A549 (cell line): Measurements from ENCODE around the gene IL18RAP. TPM values are rescaled to one million over a fixed set of nuclear protein-coding genes. Genes with fewer than 3 reads are reported as not detected.

Source experiments
- ATAC-seq, 2 experiments: fragments of 200-7000 bp in 1 of 2; fragments of >200 bp in 1 of 2; cut with Nextera tagmentation in 1 of 2; cut with Tn5 transposase in 1 of 2; 3 replicates each; pipeline versions ENCODE4 v1.8.0 to v1.9.1; 2018 to 2020; ENCODE audit warnings: mild to moderate bottlenecking in 1 of 2, moderate library complexity in 1 of 2
- CTCF ChIA-PET: fragments of 300-600 bp; sonication (Branson Sonifier 250); formaldehyde crosslinking; extraction: SDS; loops from one replicate; lab custom pipeline; 2021; ENCODE audit warnings: antibody characterized with exemption, inconsistent platforms; lab: Yijun Ruan, JAX
- POLR2A ChIA-PET: fragments of 350-600 bp; formaldehyde crosslinking; extraction: SDS; loops from one replicate; lab custom pipeline; 2021; ENCODE audit warnings: antibody characterized with exemption, inconsistent platforms; lab: Yijun Ruan, JAX
- DNase-seq, 2 experiments: peaks; one replicate each; pipeline versions ENCODE4 v3.0.0 to v3.0.0-alpha.2; 2011 to 2016; ENCODE audit warnings: low read depth in 1 of 2, low spot score in 1 of 2
- FAIRE-seq: peaks from 2 replicates; lab custom pipeline; 2011; peaks lifted over from hg19 to GRCh38; lab: Jason Lieb, UNC
- H3K27ac ChIP-seq, 2 experiments: fragments of >200 bp; sonication (Bioruptor Twin); formaldehyde crosslinking; 3 replicates each; pipeline ENCODE4 v1.5.1; 2016 to 2017
- H3K4me1 ChIP-seq: fragments of >200 bp; sonication (Bioruptor Twin); formaldehyde crosslinking; 3 replicates; pipeline ENCODE4 v1.6.1; 2016
- H3K4me2 ChIP-seq: fragments of >200 bp; sonication (Bioruptor Twin); formaldehyde crosslinking; 3 replicates; pipeline ENCODE4 v1.6.1; 2016
- H3K4me3 ChIP-seq: fragments of >200 bp; sonication (Bioruptor Twin); formaldehyde crosslinking; 3 replicates; pipeline ENCODE4 v1.5.1; 2016
- H3K9me3 ChIP-seq: fragments of >200 bp; sonication (Bioruptor Twin); formaldehyde crosslinking; 3 replicates; pipeline ENCODE4 v1.6.1; 2016
- BHLHE40 ChIP-seq: IDR thresholded peaks from 2 replicates; pipeline ENCODE4 v1.6.1; 2012; ENCODE audit warnings: low read depth, low read length, inconsistent platforms
- CHD4 ChIP-seq: fragments of 200-600 bp; sonication (generic); IDR thresholded peaks from 2 replicates; pipeline ENCODE4 v1.6.1; 2016; ENCODE audit warnings: antibody characterized with exemption, mild to moderate bottlenecking, borderline replicate concordance
- CTCF ChIP-seq: fragments of >200 bp; sonication (Bioruptor Twin); formaldehyde crosslinking; IDR thresholded peaks from 3 replicates; pipeline ENCODE4 v1.5.1; 2016
- E2F6 ChIP-seq: IDR thresholded peaks from 2 replicates; pipeline ENCODE4 v1.6.1; 2012; ENCODE audit warnings: low read depth, borderline replicate concordance
- ELK1 ChIP-seq: fragments of 150-350 bp; IDR thresholded peaks from 2 replicates; pipeline ENCODE4 v1.6.1; 2014; ENCODE audit warnings: low read depth, mild to moderate bottlenecking, low read length
- FOSB ChIP-seq: fragments of 250-450 bp; sonication (Bioruptor Pico); IDR thresholded peaks from 2 replicates; pipeline ENCODE4 v1.5.0; 2020; ENCODE audit warnings: mild to moderate bottlenecking, moderate library complexity
- FOSL2 ChIP-seq, 2 experiments: fragments of 450-650 bp in 1 of 2; fragments of >200 bp in 1 of 2; sonication (Bioruptor Twin) in 1 of 2; formaldehyde crosslinking; IDR thresholded peaks; 2 replicates each; pipeline versions ENCODE4 v1.5.0 to v1.6.1; 2016 to 2020; ENCODE audit warnings: mild to moderate bottlenecking in 1 of 2, moderate library complexity in 1 of 2
- GATA3 ChIP-seq: IDR thresholded peaks from 2 replicates; pipeline ENCODE4 v1.6.1; 2012; ENCODE audit warnings: borderline replicate concordance
- JUN ChIP-seq, 2 experiments: fragments of >200 bp; sonication (Bioruptor Twin); formaldehyde crosslinking; IDR thresholded peaks; 2 replicates in 1 of 2; 3 replicates in 1 of 2; pipeline ENCODE4 v1.6.1; 2016 to 2017
- NFE2L2 ChIP-seq: fragments of 150-350 bp; conservative IDR thresholded peaks from 2 replicates; pipeline ENCODE4 v1.6.1; 2014; ENCODE audit warnings: low read length
- NR3C1 ChIP-seq: fragments of >200 bp; sonication (Bioruptor Twin); formaldehyde crosslinking; IDR thresholded peaks from 3 replicates; pipeline ENCODE4 v1.6.1; 2017
- RCOR1 ChIP-seq: fragments of 150-350 bp; IDR thresholded peaks from 2 replicates; pipeline ENCODE4 v1.6.1; 2014; ENCODE audit warnings: antibody characterized with exemption, low read length, low read depth
- RNF2 ChIP-seq: fragments of 200-600 bp; sonication (generic); IDR thresholded peaks from 2 replicates; pipeline ENCODE4 v1.6.1; 2016; ENCODE audit warnings: low read depth, mild to moderate bottlenecking, antibody characterized with exemption, moderate library complexity, borderline replicate concordance
- USF2 ChIP-seq: fragments of 450-650 bp; IDR thresholded peaks from 2 replicates; pipeline ENCODE4 v1.6.1; 2014; ENCODE audit warnings: antibody characterized with exemption
- ZSCAN20 ChIP-seq: fragments of 250-450 bp; sonication (Bioruptor Pico); IDR thresholded peaks from 2 replicates; pipeline ENCODE4 v1.8.0; 2022; ENCODE audit warnings: mild to moderate bottlenecking, moderate library complexity
- WGBS: methylation state at CpG from one replicate; pipeline ENCODE4 v1.1.6; 2017; ENCODE audit errors: missing lambda C conversion rate; 5-methylcytosine and 5-hydroxymethylcytosine counted together
- polyA plus RNA-seq, 4 experiments: library from polyadenylated mRNA; depleted of rRNA in 3 of 4; stranded (reverse); fragments of >200 nt; fragmentation: RNase III in 1 of 4; extraction: RNeasy Plus Mini Kit Qiagen cat#74134 plus additional on column Dnase treatment in 1 of 4; gene quantifications; 2 replicates in 3 of 4; 3 replicates in 1 of 4; pipeline ENCODE4 v1.2.3, GENCODE V29; 2011 to 2017

Gene IL18RAP
- polyA plus RNA-seq, 2 of the 4 experiments (the other 2 are of a cell fraction): 0.04 TPM; not detected in 1

GRCh38 chr2:102478686-102479470 is 55.9 kb downstream of the IL18RAP start (continued):
- TF ChIP-seq CTCF: no peak
- TF ChIP-seq USF2: no peak

- Histone ChIP-seq H3K4me1 (no peaks in the 10 kb centered on the region), H3K4me2 (no peak overlapping the region), H3K27ac (no peak overlapping the region)
- ChIA-PET CTCF (interaction anchor here (1.1 kb wide), 1 partner anchor 110 kb away, joined by 3 read pairs; no protein-coding TSS in a partner anchor), POLR2A (no interaction called here)
- FAIRE-seq: no peak
- TF ChIP-seq JUN (IDR thresholded peaks at IDR 0.05) (no peak), CHD4 (no peak), BHLHE40 (no peak), FOSL2 (IDR thresholded peaks at IDR 0.05) (no peak), FOSL2 (CRISPR knock-in tag; IDR thresholded peaks at IDR 0.05) (no peak), FOSB (CRISPR knock-in tag) (no peak)
- TF ChIP-seq, all 56 proteins: peak for 0
- WGBS: 63% methylated on average over 11 of the region's 11 CpGs
- H3K9me3 ChIP-seq: no peaks in the 10 kb centered on the region
- DNase-seq: no peak
- no peak overlapping the region for H3K4me3 ChIP-seq
- no peak for ATAC-seq
These were observed 57.6 kb downstream of the IL18RAP start for GRCh38 chr2:102480285-102481195.

GRCh38 chr2:102481931-102482330 is 59.0 kb downstream of the IL18RAP start:
- CTCF ChIA-PET: no interaction called here

More at GRCh38 chr2:102481931-102482330, 59.0 kb downstream of the IL18RAP start:
- Histone ChIP-seq H3K9me3 (no peaks in the 10 kb centered on the region), H3K4me1 (no peaks in the 10 kb centered on the region), H3K27ac (no peak overlapping the region), H3K4me2 (no peak overlapping the region), H3K4me3 (no peak overlapping the region)
- WGBS: 79% methylated on average over 7 of the region's 7 CpGs
- POLR2A ChIA-PET: no interaction called here
- no peak for FAIRE-seq
- DNase-seq: no peak
- no peak for ATAC-seq
- TF ChIP-seq BHLHE40 (no peak), GATA3 (no peak), ELK1 (no peak), NFE2L2 (no peak), NR3C1 (no peak), RNF2 (no peak), ZSCAN20 (no peak), RCOR1 (no peak), E2F6 (no peak)
